Measurements from ENCODE around the gene SRBD1. TPM values are rescaled to one million over a fixed set of nuclear protein-coding genes. Genes with fewer than 3 reads are reported as not detected.

Gene SRBD1
- total and polyA plus RNA-seq, 2 of the 8 experiments (the other 6 are each of a cell fraction or from before 2014, with no cell fraction given) = 4.6 to 20.0 TPM

- H2AFZ ChIP-seq (ENCODE audit: low read length) = no peak overlapping the region
- no peak for DNase-seq (ENCODE audit: low read depth in 1 of 2, low spot score in 2 of 2)
- no peak overlapping the region for H3K27ac ChIP-seq (ENCODE audit: low read depth, low read length)
- H2BK120ac ChIP-seq (replicated peaks; ENCODE audit: low read depth, low read length) = no peak overlapping the region
- no peak for FAIRE-seq
- ChIA-PET CTCF (ENCODE audit: partially characterized antibody) (interaction anchor here (0.6 to 2.8 kb wide), 15 partner anchors 10 to 607 kb away, joined by 3 to 11 read pairs (median 4); no protein-coding TSS in a partner anchor), POLR2A (ENCODE audit: partially characterized antibody) (interaction anchor here (1.1 kb wide), 1 partner anchor 10 kb away, joined by 3 read pairs; no protein-coding TSS in a partner anchor)
- no peaks in the 10 kb centered on the region for H3K27me3 ChIP-seq (replicated peaks in 1 of 4; ENCODE audit: control insufficient read depth in 3 of 4, extremely low read depth in 1 of 4, insufficient read depth in 3 of 4, low read length in 3 of 4)
- H2BK12ac ChIP-seq (ENCODE audit: low read depth, low read length) = no peak overlapping the region
- H3K4me2 ChIP-seq (ENCODE audit: insufficient read depth in 1 of 2, low read depth in 2 of 2, low read length in 2 of 2) = no peak overlapping the region
- H3K36me3 ChIP-seq (ENCODE audit: control insufficient read depth in 2 of 4, insufficient read depth in 4 of 4, low read length in 3 of 4) = peaks cover 0 to 12% (median 2%) of the 10 kb centered on the region in 4 experiments; a peak in 4 of 8 replicates
- H2BK20ac ChIP-seq (ENCODE audit: low read length) = no peak overlapping the region
- no peak overlapping the region for H3K18ac ChIP-seq (ENCODE audit: extremely low read depth, low read length)
- no peaks in the 10 kb centered on the region for H3K23me2 ChIP-seq (ENCODE audit: low read depth, low read length)
- H3K9me3 ChIP-seq (ENCODE audit: insufficient read depth in 2 of 2, low read depth in 1 of 2, low read length in 1 of 2) = no peaks in the 10 kb centered on the region
- H3K56ac ChIP-seq (replicated peaks; ENCODE audit: insufficient read length, low read depth, low read length) = no peak overlapping the region
- H3K23ac ChIP-seq (ENCODE audit: insufficient read length) = no peak overlapping the region
- no peak overlapping the region for H3K4ac ChIP-seq (replicated peaks; ENCODE audit: insufficient read length, low read depth, low read length)
- H3K14ac ChIP-seq (ENCODE audit: insufficient read length) = no peak overlapping the region
- TF ChIP-seq HDAC2 (IDR thresholded peaks at IDR 0.05; ENCODE audit: borderline replicate concordance in 1 of 2, low read depth in 2 of 2, low read length in 2 of 2) = no peak
- TF ChIP-seq CBX5 (IDR thresholded peaks at IDR 0.05; ENCODE audit: low read depth, low read length) = no peak
- no peak for TF ChIP-seq SUZ12 (IDR thresholded peaks at IDR 0.05; ENCODE audit: low read length)
- TF ChIP-seq TBP (IDR thresholded peaks at IDR 0.05; ENCODE audit: low read depth, low read length) = no peak
- no peak for TF ChIP-seq CHD2 (IDR thresholded peaks at IDR 0.05; ENCODE audit: low read length)
- no peak for TF ChIP-seq CHD1 (IDR thresholded peaks at IDR 0.05; ENCODE audit: low read depth, low read length)
- TF ChIP-seq PHF8 (conservative IDR thresholded peaks at IDR 0.05; ENCODE audit: low read depth, low read length) = no peak
- no peak for TF ChIP-seq ATF3 (IDR thresholded peaks at IDR 0.05; ENCODE audit: insufficient read depth, low read depth, low read length)
- no peak overlapping the region for H3K9ac ChIP-seq (replicated peaks in 1 of 4; ENCODE audit: extremely low read depth in 1 of 4, low read depth in 3 of 4, low read length in 3 of 4)
- H3K79me1 ChIP-seq (ENCODE audit: low read depth, low read length) = no peaks in the 10 kb centered on the region
- no peak overlapping the region for H3K4me3 ChIP-seq (ENCODE audit: extremely low read depth in 1 of 4, insufficient read depth in 2 of 4, low read depth in 3 of 4, low read length in 4 of 4)
- WGBS, 2 experiments (ENCODE audit: extremely low coverage in 1 of 2, insufficient coverage in 1 of 2, insufficient read length in 1 of 2, insufficient replicate concordance in 2 of 2, low coverage in 1 of 2, low lambda C conversion rate in 2 of 2, missing lambda C conversion rate in 1 of 2) = 73% methylated on average over 4 of the region's 4 CpGs; no CpG with 5 or more reads in 1 of the 2 experiments
- no peaks in the 10 kb centered on the region for H3K79me2 ChIP-seq (ENCODE audit: control insufficient read depth in 1 of 2, insufficient read depth in 2 of 2, low read length in 2 of 2)
- no peak overlapping the region for H2BK5ac ChIP-seq (ENCODE audit: low read depth, low read length)
- H4K5ac ChIP-seq (ENCODE audit: insufficient read length, low read depth, low read length) = no peak overlapping the region
- H4K8ac ChIP-seq (ENCODE audit: extremely low read depth, insufficient read depth, low read length) = no peak overlapping the region
- no peak overlapping the region for H2AK5ac ChIP-seq (ENCODE audit: low read depth, low read length)
- H4K20me1 ChIP-seq (replicated peaks in 1 of 2; ENCODE audit: control insufficient read depth in 1 of 2, insufficient read depth in 2 of 2, low read length in 2 of 2) = no peaks in the 10 kb centered on the region
- H4K91ac ChIP-seq (replicated peaks; ENCODE audit: insufficient read length, low read length) = no peak overlapping the region
- H2BK15ac ChIP-seq (ENCODE audit: low read length) = no peak overlapping the region
- 0 out of 7 replicates have a peak, but pooled peaks cover 0 to 2% (median 0%) of the 10 kb centered on the region in 4 experiments for H3K4me1 ChIP-seq (replicated peaks in 1 of 4; ENCODE audit: control insufficient read depth in 3 of 4, insufficient read depth in 4 of 4, low read length in 3 of 4)
Observed at GRCh38 chr2:45577441-45577840, 33.6 kb downstream of the SRBD1 start.

Data from H1 (cell line).